SK-N-SH (cell line): ENCODE results near the gene TP53AIP1. TPM values are rescaled to one million over a fixed set of nuclear protein-coding genes. Genes with fewer than 3 reads are reported as not detected.

ENCODE experiments used
- CTCF ChIA-PET: fragments of 300-600, 350-600 bp; formaldehyde crosslinking; extraction: SDS; loops from one replicate; lab custom pipeline; 2021; lab: Yijun Ruan, JAX
- POLR2A ChIA-PET: fragments of 350-600 bp; sonication (Branson Sonifier 250); formaldehyde crosslinking; extraction: SDS; loops from one replicate; lab custom pipeline; 2020; ENCODE audit warnings: antibody characterized with exemption, inconsistent platforms; lab: Yijun Ruan, JAX
- DNase-seq: peaks from one replicate; pipeline ENCODE4 v3.0.0; 2012
- H2AFZ ChIP-seq: fragments of 200-600 bp; sonication (generic); 2 replicates; pipeline ENCODE4 v1.8.1; 2016; ENCODE audit warnings: antibody characterized with exemption, mild to moderate bottlenecking, low read depth
- H3F3A ChIP-seq: fragments of 200-600 bp; sonication (generic); replicated peaks from 2 replicates; pipeline ENCODE3; 2016; ENCODE audit warnings: antibody characterized with exemption, mild to moderate bottlenecking; ENCODE audit not compliant: insufficient read depth
- H3K27ac ChIP-seq, 2 experiments: fragments of 200-500 bp in 1 of 2; fragments of 200-600 bp in 1 of 2; sonication (Bioruptor generic) in 1 of 2; sonication (generic), shearing (Covaris generic) in 1 of 2; 2 replicates each; pipeline versions ENCODE4 v1.5.1 to v1.6.1; 2014 to 2016; ENCODE audit warnings: low read depth in 2 of 2, inconsistent platforms in 1 of 2, low read length in 1 of 2, mild to moderate bottlenecking in 1 of 2, mixed read lengths in 1 of 2
- H3K27me3 ChIP-seq: fragments of 200-600 bp; sonication (generic), shearing (Covaris generic); 2 replicates; pipeline ENCODE4 v1.6.1; 2016; ENCODE audit warnings: mixed run types; ENCODE audit not compliant: insufficient read depth
- H3K36me3 ChIP-seq, 2 experiments: fragments of 200-500 bp in 1 of 2; fragments of 200-600 bp in 1 of 2; sonication (Bioruptor generic) in 1 of 2; sonication (generic) in 1 of 2; replicated peaks in 1 of 2; 2 replicates each; pipeline versions ENCODE3 to v1.5.1; 2014 to 2016; ENCODE audit warnings: low read length in 1 of 2, mild to moderate bottlenecking in 1 of 2; ENCODE audit not compliant: insufficient read depth in 2 of 2, control insufficient read depth in 1 of 2
- H3K4me1 ChIP-seq, 2 experiments: fragments of 200-500 bp in 1 of 2; fragments of 200-600 bp in 1 of 2; sonication (Bioruptor generic) in 1 of 2; sonication (generic), shearing (Covaris generic) in 1 of 2; 2 replicates each; pipeline versions ENCODE4 v1.5.1 to v1.6.1; 2014 to 2016; ENCODE audit warnings: low read depth in 1 of 2, low read length in 1 of 2, mixed run types in 1 of 2; ENCODE audit not compliant: insufficient read depth in 2 of 2, control insufficient read depth in 1 of 2
- H3K4me2 ChIP-seq: fragments of 200-600 bp; sonication (generic), shearing (Covaris generic); 2 replicates; pipeline ENCODE4 v1.6.1; 2017; ENCODE audit warnings: mixed run types
- H3K4me3 ChIP-seq, 2 experiments: fragments of 200-500 bp in 1 of 2; fragments of 200-600 bp in 1 of 2; sonication (Bioruptor generic) in 1 of 2; sonication (generic), shearing (Covaris generic) in 1 of 2; 2 replicates each; pipeline versions ENCODE4 v1.5.1 to v1.8.1; 2014 to 2016; ENCODE audit warnings: low read depth in 2 of 2, inconsistent platforms in 1 of 2, low read length in 1 of 2, mild to moderate bottlenecking in 1 of 2, mixed read lengths in 1 of 2, moderate library complexity in 1 of 2
- H3K79me2 ChIP-seq: fragments of 200-600 bp; sonication (generic); 2 replicates; pipeline ENCODE4 v1.8.1; 2017; ENCODE audit warnings: mild to moderate bottlenecking; ENCODE audit not compliant: insufficient read depth
- H3K9ac ChIP-seq: fragments of 200-600 bp; sonication (generic); 2 replicates; pipeline ENCODE4 v1.6.1; 2017; ENCODE audit warnings: mixed run types
- H3K9me2 ChIP-seq: fragments of 200-600 bp; sonication (generic); 2 replicates; pipeline ENCODE4 v1.6.1; 2017; ENCODE audit warnings: mixed run types
- H3K9me3 ChIP-seq: fragments of 200-600 bp; sonication (generic); 2 replicates; pipeline ENCODE4 v1.6.1; 2017; ENCODE audit warnings: mixed run types, mild to moderate bottlenecking, moderate library complexity
- H4K20me1 ChIP-seq: fragments of 200-600 bp; sonication (generic); 2 replicates; pipeline ENCODE4 v1.6.1; 2017; ENCODE audit warnings: mild to moderate bottlenecking, mixed run types; ENCODE audit not compliant: insufficient read depth
- CHD2 ChIP-seq: fragments of 150-350 bp; IDR thresholded peaks from 2 replicates; pipeline ENCODE4 v1.6.1; 2018; ENCODE audit warnings: low read length; ENCODE audit not compliant: partially characterized antibody
- ELF1 ChIP-seq: IDR thresholded peaks from 2 replicates; pipeline ENCODE4 v1.4.0; 2012
- EP300 ChIP-seq, 2 experiments: IDR thresholded peaks; 2 replicates each; pipeline versions ENCODE4 v1.4.0 to v1.6.1; 2012; ENCODE audit warnings: borderline replicate concordance in 1 of 2, low read depth in 1 of 2, low read length in 1 of 2
- EZH2phosphoT487 ChIP-seq: fragments of 200-600 bp; sonication (generic); IDR thresholded peaks from 2 replicates; pipeline ENCODE4 v1.6.1; 2017; ENCODE audit warnings: low read depth, mixed run types, mild to moderate bottlenecking, antibody characterized with exemption, moderate library complexity, borderline replicate concordance
- FOXM1 ChIP-seq: IDR thresholded peaks from 2 replicates; pipeline ENCODE4 v1.4.0; 2012; ENCODE audit warnings: low read depth, mild to moderate bottlenecking
- NFIC ChIP-seq: IDR thresholded peaks from 2 replicates; pipeline ENCODE4 v1.4.0; 2012; ENCODE audit warnings: borderline replicate concordance
- NRF1 ChIP-seq: IDR thresholded peaks from 2 replicates; pipeline ENCODE4 v1.6.1; 2012; ENCODE audit warnings: low read depth, mild to moderate bottlenecking, low read length
- REST ChIP-seq: IDR thresholded peaks from 2 replicates; pipeline ENCODE4 v1.6.1; 2012; ENCODE audit warnings: mild to moderate bottlenecking, low read depth, low read length, moderate library complexity
- SIN3A ChIP-seq: IDR thresholded peaks from 2 replicates; pipeline ENCODE4 v1.6.1; 2012; ENCODE audit warnings: low read depth, mild to moderate bottlenecking, low read length, moderate library complexity, borderline replicate concordance
- SMC3 ChIP-seq: IDR thresholded peaks from 2 replicates; pipeline ENCODE4 v1.6.1; 2012; ENCODE audit warnings: low read depth, low read length, improper control_type of control experiment
- TAF1 ChIP-seq: IDR thresholded peaks from 2 replicates; pipeline ENCODE4 v1.6.1; 2012; ENCODE audit warnings: low read depth, mild to moderate bottlenecking, low read length, moderate library complexity, borderline replicate concordance
- TEAD4 ChIP-seq: IDR thresholded peaks from 2 replicates; pipeline ENCODE4 v1.4.0; 2012; ENCODE audit warnings: mild to moderate bottlenecking, borderline replicate concordance; ENCODE audit not compliant: insufficient read depth
- USF2 ChIP-seq: fragments of 150-350 bp; IDR thresholded peaks from 2 replicates; pipeline ENCODE4 v1.6.1; 2017; ENCODE audit warnings: antibody characterized with exemption, low read length, low read depth, borderline replicate concordance
- YY1 ChIP-seq: IDR thresholded peaks from 2 replicates; pipeline ENCODE4 v1.4.0; 2012; ENCODE audit warnings: low read depth, mild to moderate bottlenecking
- WGBS: methylation state at CpG from one replicate; pipeline ENCODE4 v1.1.6; 2017; ENCODE audit warnings: low lambda C conversion rate; 5-methylcytosine and 5-hydroxymethylcytosine counted together
- polyA plus RNA-seq, 3 experiments: library from polyadenylated mRNA; depleted of rRNA; stranded (reverse); fragments of >200 nt; gene quantifications; 2 replicates each; pipeline ENCODE4 v1.2.3, GENCODE V29; 2012
- TF ChIP-seq, protein P1 (sequence below): fragments of 200-600 bp; sonication (generic); IDR thresholded peaks from 2 replicates; pipeline ENCODE4 v1.6.1; 2017; ENCODE audit warnings: antibody characterized with exemption, mild to moderate bottlenecking, moderate library complexity

Gene TP53AIP1
- polyA plus RNA-seq, 1 of the 3 experiments (the other 2 are of a cell fraction): 0.05 TPM

GRCh38 chr11:128901653-128902514 lies 40.8 kb downstream of the TP53AIP1 start:
- Histone ChIP-seq H3K27ac (no peak overlapping the region), H3K9ac (no peak overlapping the region), H3F3A (peaks cover 5% of the 10 kb centered on the region)
- TF ChIP-seq USF2 (no peak), YY1 (no peak), ELF1 (no peak)
- TF ChIP-seq, protein P1, sequence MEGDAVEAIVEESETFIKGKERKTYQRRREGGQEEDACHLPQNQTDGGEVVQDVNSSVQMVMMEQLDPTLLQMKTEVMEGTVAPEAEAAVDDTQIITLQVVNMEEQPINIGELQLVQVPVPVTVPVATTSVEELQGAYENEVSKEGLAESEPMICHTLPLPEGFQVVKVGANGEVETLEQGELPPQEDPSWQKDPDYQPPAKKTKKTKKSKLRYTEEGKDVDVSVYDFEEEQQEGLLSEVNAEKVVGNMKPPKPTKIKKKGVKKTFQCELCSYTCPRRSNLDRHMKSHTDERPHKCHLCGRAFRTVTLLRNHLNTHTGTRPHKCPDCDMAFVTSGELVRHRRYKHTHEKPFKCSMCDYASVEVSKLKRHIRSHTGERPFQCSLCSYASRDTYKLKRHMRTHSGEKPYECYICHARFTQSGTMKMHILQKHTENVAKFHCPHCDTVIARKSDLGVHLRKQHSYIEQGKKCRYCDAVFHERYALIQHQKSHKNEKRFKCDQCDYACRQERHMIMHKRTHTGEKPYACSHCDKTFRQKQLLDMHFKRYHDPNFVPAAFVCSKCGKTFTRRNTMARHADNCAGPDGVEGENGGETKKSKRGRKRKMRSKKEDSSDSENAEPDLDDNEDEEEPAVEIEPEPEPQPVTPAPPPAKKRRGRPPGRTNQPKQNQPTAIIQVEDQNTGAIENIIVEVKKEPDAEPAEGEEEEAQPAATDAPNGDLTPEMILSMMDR: no peak
- TF ChIP-seq, all 33 proteins: peak for 0
- Histone ChIP-seq H3K4me2 (0 out of 2 replicates have a peak overlapping the region, but pooled peaks have one; percentile 38), H3K9me2 (no peaks in the 10 kb centered on the region), H3K36me3 (no peaks in the 10 kb centered on the region), H3K9me3 (no peaks in the 10 kb centered on the region), H3K79me2 (no peaks in the 10 kb centered on the region), H4K20me1 (no peaks in the 10 kb centered on the region), H3K4me3 (no peak overlapping the region), H2AFZ (no peak overlapping the region), H3K27me3 (no peaks in the 10 kb centered on the region), H3K4me1 (peaks cover 10 to 12% of the 10 kb centered on the region in 2 experiments; a peak in 3 of 4 replicates)
- WGBS: 93% methylated on average over 29 of the region's 29 CpGs
- no peak for DNase-seq
- ChIA-PET POLR2A (no interaction called here), CTCF (interaction anchor here (1.4 to 10.5 kb wide), 3 partner anchors 17 to 55 kb away, joined by 3 to 89 read pairs (median 11); no protein-coding TSS in a partner anchor)

- no peaks in the 10 kb centered on the region for H3K9me2 ChIP-seq
- no peak overlapping the region for H3K9ac ChIP-seq
- H3K27me3 ChIP-seq: no peaks in the 10 kb centered on the region
- TF ChIP-seq SMC3: no peak
- TF ChIP-seq NRF1: no peak
- TF ChIP-seq NFIC: no peak
- no peak for TF ChIP-seq ELF1
- no peak for TF ChIP-seq TEAD4
- TF ChIP-seq TAF1: no peak
- TF ChIP-seq REST: no peak
- no peak for TF ChIP-seq EP300 (IDR thresholded peaks at IDR 0.05; ENCODE audit: borderline replicate concordance in 1 of 2, low read depth in 1 of 2, low read length in 1 of 2)
- no peak for TF ChIP-seq EZH2phosphoT487
- no peak for TF ChIP-seq SIN3A
- TF ChIP-seq CHD2: no peak
- no peak for TF ChIP-seq FOXM1
- peaks cover 5% of the 10 kb centered on the region for H3F3A ChIP-seq
- no peak overlapping the region for H3K4me2 ChIP-seq
- H2AFZ ChIP-seq: no peak overlapping the region
- H4K20me1 ChIP-seq: no peaks in the 10 kb centered on the region
- 86% methylated on average over 4 of the region's 4 CpGs for WGBS
- CTCF ChIA-PET: no interaction called here
- no peaks in the 10 kb centered on the region for H3K9me3 ChIP-seq
- H3K27ac ChIP-seq: no peak overlapping the region
- no peak for DNase-seq
- H3K36me3 ChIP-seq: no peaks in the 10 kb centered on the region
- POLR2A ChIA-PET: no interaction called here
- H3K4me3 ChIP-seq: no peak overlapping the region
- peaks cover 10 to 12% of the 10 kb centered on the region in 2 experiments; a peak in 3 of 4 replicates for H3K4me1 ChIP-seq
- H3K79me2 ChIP-seq: no peaks in the 10 kb centered on the region
Measured at GRCh38 chr11:128900468-128900867, 42.2 kb downstream of the TP53AIP1 start.
